Gastrocnemius medialis (tissue), 4 donors: ENCODE results near the gene MCCC2. TPM values are rescaled to one million over a fixed set of nuclear protein-coding genes. Genes with fewer than 3 reads are reported as not detected.

ENCODE experiments used
- ATAC-seq, 2 donors: fragments of 150-250 bp; one replicate each; pipeline ENCODE4 v1.9.1; 2016
- DNase-seq, 2 donors: peaks; one replicate each; pipeline ENCODE4 v3.0.0-alpha.2; 2019
- H3K27ac ChIP-seq, 4 donors: fragments of 200-600 bp; sonication (generic); 1 replicate in 1 of 4; 2 replicates in 3 of 4; pipeline ENCODE4 v1.5.1; 2016 to 2018; ENCODE audit warnings: mild to moderate bottlenecking in 2 of 4, moderate library complexity in 1 of 4
- H3K27me3 ChIP-seq, 3 donors: fragments of 200-600 bp; sonication (generic) in 2 of 3; 1 replicate in 1 of 3; 2 replicates in 2 of 3; pipeline versions ENCODE4 v1.5.1 to v1.6.0; 2016 to 2019; ENCODE audit warnings: mild to moderate bottlenecking in 1 of 3, moderate library complexity in 1 of 3
- H3K36me3 ChIP-seq, 2 donors: fragments of 200-600 bp; sonication (generic) in 1 of 2; one replicate each; pipeline ENCODE4 v1.5.1; 2017 to 2018
- H3K4me1 ChIP-seq, 2 donors: fragments of 200-600 bp; sonication (generic) in 1 of 2; one replicate each; pipeline ENCODE4 v1.5.1; 2016 to 2017; ENCODE audit warnings: mild to moderate bottlenecking in 2 of 2
- H3K4me3 ChIP-seq, 4 donors: fragments of 200-600 bp; sonication (generic) in 3 of 4; 1 replicate in 1 of 4; 2 replicates in 3 of 4; pipeline ENCODE4 v1.5.1; 2016 to 2019; ENCODE audit warnings: mild to moderate bottlenecking in 2 of 4
- H3K9me3 ChIP-seq, 3 donors: fragments of 200-600 bp; sonication (generic) in 2 of 3; 1 replicate in 1 of 3; 2 replicates in 2 of 3; pipeline ENCODE4 v1.5.1; 2016 to 2019
- POLR2A ChIP-seq, 2 donors: fragments of 450-650 bp; IDR thresholded peaks; one replicate each; pipeline ENCODE4 v1.6.1; 2017; ENCODE audit warnings: antibody characterized with exemption in 2 of 2, mild to moderate bottlenecking in 2 of 2, moderate library complexity in 2 of 2
- in situ Hi-C, 4 donors: fragments of 200-750 bp; cut with MboI; loops; one replicate each; pipeline versions ENCODE4 v1.15.0 to v1.8.0; 2017; ENCODE audit warnings: low sequenced_read_pairs in 4 of 4
- intact Hi-C: fragments of 100-400 bp; cut with DNase I; formaldehyde crosslinking; loops from one replicate; pipeline ENCODE4 v1.15.1; 2023; ENCODE audit warnings: low total_unique reads
- total RNA-seq, 4 donors: library from RNA; depleted of rRNA; stranded (reverse); fragments of >200 nt; gene quantifications; one replicate each; pipeline versions ENCODE4 v1.1.0 to v1.2.3, GENCODE V29; 2016
- TF ChIP-seq, protein P1 (sequence below), 5 experiments: fragments of 450-650 bp in 3 of 5; fragments of 200-600 bp in 2 of 5; sonication (generic) in 2 of 5; IDR thresholded peaks in 4 of 5; conservative IDR thresholded peaks in 1 of 5; 1 replicate in 4 of 5; 2 replicates in 1 of 5; pipeline ENCODE4 v1.5.1; 2016 to 2019; ENCODE audit warnings: antibody characterized with exemption in 5 of 5, mild to moderate bottlenecking in 3 of 5, moderate library complexity in 3 of 5

MCCC2 gene
- total RNA-seq, 4 donors from 2014 or later = 41.4 to 51.4 (median 46.9) TPM

DNA sequence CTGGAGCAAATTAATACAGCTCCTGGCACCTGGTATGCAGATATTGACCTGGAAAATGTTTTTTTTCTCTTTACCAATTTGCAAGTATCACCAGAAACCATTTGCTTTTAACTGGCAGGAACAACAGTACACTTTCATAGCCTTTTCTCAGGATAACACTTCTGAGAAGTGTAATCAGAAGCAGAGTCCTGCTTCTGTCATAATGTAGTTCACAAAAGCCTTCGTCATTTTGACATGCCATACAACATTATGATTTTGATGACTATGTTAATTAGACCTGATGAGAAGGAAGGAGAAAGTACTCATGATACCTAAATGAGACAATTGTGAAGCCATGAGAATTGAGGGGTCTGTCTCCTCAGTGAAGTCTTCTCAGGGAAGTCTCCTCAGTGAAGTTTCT, 90.8 kb downstream of the MCCC2 start:
- Histone ChIP-seq H3K9me3 (no peaks in the 10 kb centered on the region), H3K27ac (no peak overlapping the region), H3K4me3 (no peak overlapping the region), H3K36me3 (no peaks in the 10 kb centered on the region), H3K27me3 (peaks cover 0 to 3% (median 0%) of the 10 kb centered on the region in 3 donors), H3K4me1 (no peaks in the 10 kb centered on the region)
- TF ChIP-seq, protein P1, sequence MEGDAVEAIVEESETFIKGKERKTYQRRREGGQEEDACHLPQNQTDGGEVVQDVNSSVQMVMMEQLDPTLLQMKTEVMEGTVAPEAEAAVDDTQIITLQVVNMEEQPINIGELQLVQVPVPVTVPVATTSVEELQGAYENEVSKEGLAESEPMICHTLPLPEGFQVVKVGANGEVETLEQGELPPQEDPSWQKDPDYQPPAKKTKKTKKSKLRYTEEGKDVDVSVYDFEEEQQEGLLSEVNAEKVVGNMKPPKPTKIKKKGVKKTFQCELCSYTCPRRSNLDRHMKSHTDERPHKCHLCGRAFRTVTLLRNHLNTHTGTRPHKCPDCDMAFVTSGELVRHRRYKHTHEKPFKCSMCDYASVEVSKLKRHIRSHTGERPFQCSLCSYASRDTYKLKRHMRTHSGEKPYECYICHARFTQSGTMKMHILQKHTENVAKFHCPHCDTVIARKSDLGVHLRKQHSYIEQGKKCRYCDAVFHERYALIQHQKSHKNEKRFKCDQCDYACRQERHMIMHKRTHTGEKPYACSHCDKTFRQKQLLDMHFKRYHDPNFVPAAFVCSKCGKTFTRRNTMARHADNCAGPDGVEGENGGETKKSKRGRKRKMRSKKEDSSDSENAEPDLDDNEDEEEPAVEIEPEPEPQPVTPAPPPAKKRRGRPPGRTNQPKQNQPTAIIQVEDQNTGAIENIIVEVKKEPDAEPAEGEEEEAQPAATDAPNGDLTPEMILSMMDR (IDR thresholded peaks at IDR 0.05 in 4 of 5, conservative IDR thresholded peaks at IDR 0.05 in 1 of 5) = no peak
- TF ChIP-seq POLR2A (IDR thresholded peaks at IDR 0.05) = no peak
- in situ Hi-C loops = no loop called here
- intact Hi-C loops = no loop called here
- no peak for ATAC-seq
- DNase-seq = no peak

DNA sequence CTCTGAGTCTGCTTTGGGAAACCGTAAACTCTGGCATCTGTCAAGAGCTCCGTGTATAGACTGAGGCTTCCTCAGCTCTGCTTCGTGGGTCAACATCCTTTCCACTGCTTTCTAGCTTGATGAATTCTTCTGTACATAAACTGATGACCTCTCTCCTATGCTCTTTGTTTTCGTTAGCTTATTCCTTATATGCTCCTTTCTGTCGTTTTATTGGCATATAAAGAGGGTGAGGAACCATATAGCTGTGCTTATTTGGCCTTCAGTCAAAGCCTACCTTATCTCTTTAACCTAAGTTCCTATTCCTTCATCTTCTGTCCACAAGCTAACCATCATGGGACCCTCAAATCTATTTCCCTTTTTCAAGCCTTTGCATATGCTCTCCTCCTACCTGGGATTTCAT, 92.6 kb downstream of the MCCC2 start:
- Histone ChIP-seq H3K27me3 (peaks cover 0 to 3% (median 0%) of the 10 kb centered on the region in 3 donors), H3K4me1 (no peaks in the 10 kb centered on the region), H3K36me3 (no peaks in the 10 kb centered on the region), H3K9me3 (no peaks in the 10 kb centered on the region), H3K27ac (no peak overlapping the region), H3K4me3 (no peak overlapping the region)
- DNase-seq = no peak
- ATAC-seq = no peak
- intact Hi-C loops (no loop called here), in situ Hi-C loops (no loop called here)
- TF ChIP-seq, protein P1 (IDR thresholded peaks at IDR 0.05 in 4 of 5, conservative IDR thresholded peaks at IDR 0.05 in 1 of 5) = no peak
- no peak for TF ChIP-seq POLR2A (IDR thresholded peaks at IDR 0.05)

DNA sequence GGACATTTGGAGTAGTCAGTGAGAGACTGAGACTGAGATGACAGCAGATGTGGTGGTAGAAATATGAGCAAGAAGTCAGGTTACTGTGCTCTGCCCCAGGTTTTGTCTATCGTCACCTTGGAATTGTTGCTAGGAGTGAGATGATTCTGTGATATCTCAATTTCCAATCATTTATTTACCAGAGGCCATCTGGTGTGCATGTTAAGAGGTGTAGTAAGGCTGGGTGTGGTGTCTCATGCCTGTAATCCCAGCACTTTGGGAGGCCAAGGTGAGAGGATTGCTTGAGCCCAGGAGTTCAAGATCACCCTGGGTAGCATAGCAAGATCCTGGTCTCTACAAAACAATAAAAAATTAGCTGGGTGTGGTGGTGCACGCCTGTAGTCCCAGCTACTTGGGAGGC, 93.4 kb downstream of the MCCC2 start:
- in situ Hi-C loops = no loop called here

DNA sequence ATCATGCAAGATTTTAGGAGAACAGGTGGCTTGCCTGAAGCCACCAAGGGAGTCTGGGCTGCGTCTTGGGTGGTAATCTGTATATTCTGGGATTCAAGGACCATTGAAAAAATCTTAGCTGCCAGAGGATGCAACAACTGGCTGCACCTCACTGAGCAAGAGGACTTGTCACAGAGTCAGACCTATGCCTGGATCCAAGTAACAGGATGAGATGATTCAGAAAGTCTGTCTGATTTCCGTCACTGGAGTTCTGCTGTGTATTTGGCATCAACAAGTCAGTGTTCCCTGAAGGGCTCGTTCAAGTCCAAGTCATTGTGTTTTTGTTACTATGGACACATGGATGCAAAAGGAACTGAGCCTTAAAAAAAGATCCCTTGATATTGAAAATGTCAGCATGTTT, 94.2 kb downstream of the MCCC2 start:
- in situ Hi-C loops (no loop called here), intact Hi-C loops (no loop called here)
- DNase-seq (no peak), ATAC-seq (no peak)
- Histone ChIP-seq H3K27me3 (peaks cover 0 to 3% (median 0%) of the 10 kb centered on the region in 3 donors), H3K9me3 (no peaks in the 10 kb centered on the region), H3K27ac (no peak overlapping the region), H3K4me3 (no peak overlapping the region), H3K4me1 (no peaks in the 10 kb centered on the region), H3K36me3 (no peaks in the 10 kb centered on the region)
- no peak for TF ChIP-seq POLR2A (IDR thresholded peaks at IDR 0.05)
- TF ChIP-seq, protein P1 (IDR thresholded peaks at IDR 0.05 in 4 of 5, conservative IDR thresholded peaks at IDR 0.05 in 1 of 5) = no peak

More for the DNA sequence above, 93.4 kb downstream of the MCCC2 start:
- no peak for DNase-seq
- H3K36me3 ChIP-seq = no peaks in the 10 kb centered on the region
- no peaks in the 10 kb centered on the region for H3K4me1 ChIP-seq
- ATAC-seq = no peak
- intact Hi-C loops = no loop called here
- TF ChIP-seq, protein P1 (IDR thresholded peaks at IDR 0.05 in 4 of 5, conservative IDR thresholded peaks at IDR 0.05 in 1 of 5) = no peak
- TF ChIP-seq POLR2A (IDR thresholded peaks at IDR 0.05) = no peak
- no peak overlapping the region for H3K4me3 ChIP-seq
- no peaks in the 10 kb centered on the region for H3K9me3 ChIP-seq
- H3K27me3 ChIP-seq = peaks cover 0 to 3% (median 0%) of the 10 kb centered on the region in 3 donors
- no peak overlapping the region for H3K27ac ChIP-seq

DNA sequence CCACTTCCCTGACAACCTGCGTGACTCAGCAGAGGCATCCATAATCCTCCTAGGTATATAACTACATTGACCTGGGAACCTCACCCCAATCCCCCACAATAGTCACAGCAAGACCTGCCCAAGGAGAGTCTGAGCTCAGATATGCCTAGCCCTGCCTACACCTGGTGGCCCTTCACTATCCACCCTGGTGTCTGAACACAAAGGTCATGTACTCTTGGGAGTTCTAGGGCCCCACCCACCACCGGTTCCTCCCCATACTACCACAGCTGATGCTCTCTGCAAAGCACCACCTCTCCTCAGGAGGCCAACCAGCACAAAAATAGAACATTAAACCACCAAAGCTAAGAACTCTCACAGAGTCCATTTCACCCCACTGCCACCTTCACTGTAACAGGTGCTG, 97.2 kb downstream of the MCCC2 start:
- no peak for TF ChIP-seq POLR2A (IDR thresholded peaks at IDR 0.05)
- TF ChIP-seq, protein P1 (IDR thresholded peaks at IDR 0.05 in 4 of 5, conservative IDR thresholded peaks at IDR 0.05 in 1 of 5) = no peak
- Histone ChIP-seq H3K9me3 (no peaks in the 10 kb centered on the region), H3K27me3 (peaks cover 0 to 3% (median 0%) of the 10 kb centered on the region in 3 donors), H3K4me3 (no peak overlapping the region), H3K27ac (no peak overlapping the region), H3K36me3 (no peaks in the 10 kb centered on the region), H3K4me1 (no peaks in the 10 kb centered on the region)
- in situ Hi-C loops = no loop called here
- intact Hi-C loops = no loop called here
- ATAC-seq (no peak), DNase-seq (no peak)
